ENCODE results near the gene NLRC5.
"Not testable (repeated sequence)": the region's sequence is repeated elsewhere in the genome, so short reads cannot be mapped to it uniquely, and the experiment has no call there.

NLRC5 gene

DNA sequence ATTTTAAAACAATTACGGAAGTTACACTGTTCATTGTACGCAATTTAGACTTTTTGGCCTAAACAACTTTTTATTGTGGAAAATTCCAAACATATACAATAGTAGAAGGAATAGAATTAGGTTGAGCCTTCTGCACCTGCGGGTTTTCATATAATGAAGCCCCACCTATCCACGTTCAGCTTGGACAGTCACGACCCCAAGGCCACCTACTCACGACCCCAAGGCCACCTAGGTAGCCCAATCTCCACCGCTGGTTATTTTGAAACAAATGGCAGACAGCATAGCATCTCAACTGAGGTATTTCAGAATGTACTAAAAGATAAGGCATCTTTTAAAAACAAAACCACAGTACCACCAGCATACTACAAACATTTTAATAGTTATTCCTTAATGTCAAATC, 631 bp downstream of the NLRC5 start:
- POLR2A ChIA-PET = interaction anchor here (1.0 to 1.2 kb wide), 3 partner anchors 21 to 43 kb away, joined by 3 to 6 read pairs (median 3); no protein-coding TSS in a partner anchor
- DNase-seq (ENCODE audit: low read depth, low spot score) = no peak
- CTCF ChIA-PET = interaction anchor here (1.3 to 2.0 kb wide), 2 partner anchors 56 to 123 kb away, joined by 3 to 6 read pairs; no protein-coding TSS in a partner anchor
- peak overlapping the region; percentile 78 for H3K4me3 ChIP-seq (ENCODE audit: low read depth, low read length)
- TF ChIP-seq, protein P1, sequence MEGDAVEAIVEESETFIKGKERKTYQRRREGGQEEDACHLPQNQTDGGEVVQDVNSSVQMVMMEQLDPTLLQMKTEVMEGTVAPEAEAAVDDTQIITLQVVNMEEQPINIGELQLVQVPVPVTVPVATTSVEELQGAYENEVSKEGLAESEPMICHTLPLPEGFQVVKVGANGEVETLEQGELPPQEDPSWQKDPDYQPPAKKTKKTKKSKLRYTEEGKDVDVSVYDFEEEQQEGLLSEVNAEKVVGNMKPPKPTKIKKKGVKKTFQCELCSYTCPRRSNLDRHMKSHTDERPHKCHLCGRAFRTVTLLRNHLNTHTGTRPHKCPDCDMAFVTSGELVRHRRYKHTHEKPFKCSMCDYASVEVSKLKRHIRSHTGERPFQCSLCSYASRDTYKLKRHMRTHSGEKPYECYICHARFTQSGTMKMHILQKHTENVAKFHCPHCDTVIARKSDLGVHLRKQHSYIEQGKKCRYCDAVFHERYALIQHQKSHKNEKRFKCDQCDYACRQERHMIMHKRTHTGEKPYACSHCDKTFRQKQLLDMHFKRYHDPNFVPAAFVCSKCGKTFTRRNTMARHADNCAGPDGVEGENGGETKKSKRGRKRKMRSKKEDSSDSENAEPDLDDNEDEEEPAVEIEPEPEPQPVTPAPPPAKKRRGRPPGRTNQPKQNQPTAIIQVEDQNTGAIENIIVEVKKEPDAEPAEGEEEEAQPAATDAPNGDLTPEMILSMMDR (IDR thresholded peaks at IDR 0.05; ENCODE audit: insufficient read depth, low read length, missing control alignments) = no peak

DNA sequence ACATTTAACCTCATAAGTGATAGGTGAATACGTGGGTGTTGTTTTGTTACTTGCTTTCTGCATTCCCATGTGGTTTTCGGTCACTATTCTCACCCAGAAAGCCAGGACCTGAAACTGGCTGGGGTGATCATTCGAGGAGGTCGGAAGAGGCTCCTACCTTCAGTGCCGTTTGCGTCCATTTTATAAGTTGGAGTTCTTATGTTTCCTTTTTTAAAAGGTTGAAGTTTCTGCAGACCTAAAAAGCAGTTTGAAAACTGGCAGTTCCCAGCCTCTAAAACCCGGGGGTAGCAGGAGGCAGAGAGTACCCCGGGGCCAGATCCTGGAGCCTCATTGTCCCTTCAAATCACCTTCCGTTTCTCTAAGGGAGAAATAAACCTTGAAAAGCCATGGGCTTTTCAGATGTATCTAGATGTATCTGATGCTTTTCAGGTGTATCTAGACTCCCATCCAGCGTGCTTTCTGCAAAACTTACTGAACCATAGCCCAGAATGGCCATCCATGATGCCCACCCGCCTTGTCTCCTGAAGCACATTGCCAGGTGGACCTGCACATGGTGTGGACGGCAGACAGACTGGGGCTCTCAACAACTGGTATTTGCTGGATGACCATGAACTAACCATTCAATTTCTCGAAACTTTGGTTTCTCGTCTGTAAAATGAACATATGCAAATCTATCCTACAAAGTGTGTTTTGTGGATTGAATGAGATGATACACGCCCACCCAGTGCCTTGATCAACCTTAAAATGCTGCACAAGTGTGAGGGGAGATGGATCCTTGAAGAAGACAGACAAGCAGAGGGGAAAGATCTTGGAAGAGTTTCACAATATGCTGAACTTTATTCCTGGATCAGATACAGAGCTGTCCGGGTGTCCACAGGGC, 1.3 kb downstream of the NLRC5 start:
- CTCF ChIA-PET = no interaction called here
- DNase-seq (ENCODE audit: low read depth, low spot score) = no peak
- POLR2A ChIA-PET = interaction anchor here (1.0 kb wide), 1 partner anchor 30 kb away, joined by 6 read pairs; no protein-coding TSS in a partner anchor
- TF ChIP-seq, protein P1 (IDR thresholded peaks at IDR 0.05; ENCODE audit: insufficient read depth, low read length, missing control alignments) = no peak
- H3K4me3 ChIP-seq (ENCODE audit: low read depth, low read length) = peak overlapping the region; percentile 78

DNA sequence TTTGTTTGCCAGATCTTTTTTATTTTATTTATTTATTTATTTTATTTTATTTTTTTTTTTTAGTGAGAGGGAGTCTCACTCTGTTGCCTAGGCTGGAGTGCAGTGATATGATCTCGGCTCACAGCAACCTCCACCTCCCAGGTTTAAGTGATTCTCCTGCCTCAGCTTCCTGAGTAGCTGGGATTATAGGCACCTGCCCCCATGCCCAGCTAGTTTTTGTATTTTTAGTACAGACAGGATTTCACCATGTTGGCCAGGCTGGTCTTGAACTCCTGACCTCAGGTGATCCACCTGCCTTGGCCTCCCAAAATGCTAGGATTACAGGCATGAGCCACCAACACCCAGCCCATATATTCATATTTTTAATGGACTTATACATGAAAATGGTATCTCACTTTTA, 3.1 kb downstream of the NLRC5 start:
- H3K4me3 ChIP-seq (ENCODE audit: low read depth, low read length); DNase-seq (ENCODE audit: low read depth, low spot score); POLR2A ChIA-PET: not testable (repeated sequence)
- CTCF ChIA-PET = interaction anchor here (2.1 kb wide), 1 partner anchor 23 kb away, joined by 4 read pairs; no protein-coding TSS in a partner anchor

DNA sequence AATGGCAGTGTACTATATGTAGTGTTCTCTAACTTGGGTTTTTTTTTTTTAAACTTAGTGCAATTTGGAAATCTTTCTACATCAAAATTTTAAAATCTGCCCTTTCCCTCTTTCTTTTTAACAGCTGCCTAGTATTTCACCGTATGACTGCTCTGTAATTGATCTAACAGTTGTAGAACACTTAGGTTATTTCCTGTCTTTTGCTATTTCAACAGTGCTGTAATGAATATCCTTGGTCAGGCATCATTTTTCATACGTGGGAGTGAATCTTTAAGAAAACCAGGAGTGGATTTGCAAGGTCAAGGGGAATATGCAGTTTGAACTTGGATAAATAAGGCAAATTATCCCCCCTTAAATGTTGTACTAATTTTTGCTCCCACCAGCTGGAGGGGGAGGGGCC, 3.8 kb downstream of the NLRC5 start:
- TF ChIP-seq, protein P1 (IDR thresholded peaks at IDR 0.05; ENCODE audit: insufficient read depth, low read length, missing control alignments) = no peak
- no peak overlapping the region for H3K4me3 ChIP-seq (ENCODE audit: low read depth, low read length)
- CTCF ChIA-PET = interaction anchor here (2.1 kb wide), 1 partner anchor 24 kb away, joined by 4 read pairs; no protein-coding TSS in a partner anchor
- no peak for DNase-seq (ENCODE audit: low read depth, low spot score)
- POLR2A ChIA-PET = no interaction called here

DNA sequence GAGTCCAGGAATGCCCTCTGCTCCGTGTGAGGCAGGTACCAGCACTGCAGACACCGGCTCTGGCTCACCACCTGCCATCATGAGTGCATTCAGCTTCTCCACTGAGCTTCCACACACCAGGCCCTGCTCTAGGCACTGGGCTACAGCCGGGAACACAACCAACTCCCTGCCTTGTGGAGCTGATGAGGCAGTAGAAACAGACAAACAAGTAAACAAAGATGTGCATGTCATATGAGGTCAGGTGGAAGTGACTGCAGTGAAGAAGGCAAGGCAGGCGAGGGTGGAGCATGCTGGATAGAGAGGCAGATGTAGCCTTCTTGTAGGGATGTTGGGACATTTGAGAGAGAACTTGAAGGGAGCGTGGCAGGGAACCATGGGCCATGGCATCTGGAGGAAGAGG, 5.0 kb downstream of the NLRC5 start:
- CTCF ChIA-PET = no interaction called here
- POLR2A ChIA-PET = no interaction called here
- no peak for DNase-seq (ENCODE audit: low read depth, low spot score)
- TF ChIP-seq, protein P1 (IDR thresholded peaks at IDR 0.05; ENCODE audit: insufficient read depth, low read length, missing control alignments) = no peak
- H3K4me3 ChIP-seq (ENCODE audit: low read depth, low read length) = no peak overlapping the region

DNA sequence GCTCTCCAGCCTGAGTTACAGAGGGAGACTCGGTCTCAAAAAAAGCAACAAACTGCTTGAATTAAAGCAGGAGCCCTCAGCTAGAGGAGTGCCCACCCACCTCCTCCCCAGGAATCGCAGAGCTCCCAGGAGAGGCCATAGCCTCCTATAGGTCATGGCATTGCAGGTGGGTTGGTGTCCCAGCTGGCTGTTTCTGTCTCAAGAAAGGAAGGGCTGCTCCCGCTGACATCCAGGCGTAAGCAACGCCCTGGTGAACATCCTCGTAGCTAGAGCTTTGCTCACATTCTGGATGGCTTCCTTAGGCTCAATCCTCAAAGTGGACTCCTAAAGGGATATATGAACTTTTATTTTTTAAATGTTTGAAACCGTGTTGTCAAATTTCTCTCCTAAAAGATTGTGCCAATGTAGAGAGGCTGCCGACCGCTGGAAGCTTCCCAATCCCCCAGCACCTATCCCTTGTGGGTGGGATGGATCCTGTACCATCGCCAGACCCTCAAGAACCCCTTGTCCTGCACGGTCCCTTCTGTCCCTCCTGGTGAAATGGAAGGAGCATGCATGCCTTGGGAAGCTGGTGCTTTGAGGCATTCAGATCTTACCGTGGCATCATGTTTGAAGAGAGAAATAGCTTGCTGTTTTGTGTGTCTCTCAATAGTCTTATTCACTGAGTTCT, 5.9 kb downstream of the NLRC5 start:
- TF ChIP-seq, protein P1 (IDR thresholded peaks at IDR 0.05; ENCODE audit: insufficient read depth, low read length, missing control alignments) = no peak
- H3K4me3 ChIP-seq (ENCODE audit: low read depth, low read length) = no peak overlapping the region
- DNase-seq (ENCODE audit: low read depth, low spot score) = no peak
- ChIA-PET CTCF (no interaction called here), POLR2A (no interaction called here)

Measured in AG04449 (cell line).